ENCODE results near the gene RP2.

RP2 gene

DNA sequence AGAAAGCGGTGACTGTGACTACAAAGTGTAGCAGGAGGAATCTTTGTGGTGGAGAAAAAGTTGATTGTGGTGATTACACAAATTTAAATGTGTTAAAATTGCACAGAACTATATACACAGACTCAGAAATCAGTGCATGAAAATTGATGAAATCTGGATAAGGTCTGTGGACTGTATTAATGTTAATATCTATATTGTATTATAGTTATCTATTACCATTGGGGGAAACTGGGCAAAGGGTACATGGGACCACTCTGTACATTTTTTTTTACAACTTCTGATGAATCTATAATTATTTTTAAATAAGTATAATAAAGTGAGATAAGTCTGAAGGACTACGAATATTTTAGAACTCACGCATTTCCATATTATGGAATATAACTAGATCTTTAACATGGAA, 73.6 kb downstream of the RP2 start:
- no peak for DNase-seq (ENCODE audit: extremely low spot score)
- no peak for TF ChIP-seq CTCF (IDR thresholded peaks at IDR 0.05; ENCODE audit: control extremely low read depth, extremely low read depth, low read depth, missing control alignments)
- CTCF ChIA-PET = interaction anchor here (3.2 kb wide), 1 partner anchor 19 kb away, joined by 10 read pairs; no protein-coding TSS in a partner anchor
- POLR2A ChIA-PET = no interaction called here

- ChIA-PET POLR2A (no interaction called here), CTCF (interaction anchor here (0.6 to 3.8 kb wide), 8 partner anchors 8 to 135 kb away, joined by 3 to 14 read pairs (median 6); no protein-coding TSS in a partner anchor)
- peak; percentile 41 for DNase-seq (ENCODE audit: extremely low spot score)
- peak; percentile 6 for TF ChIP-seq CTCF (IDR thresholded peaks at IDR 0.05; ENCODE audit: control extremely low read depth, extremely low read depth, low read depth, missing control alignments)
Observed at GRCh38 chrX:46912098-46912602, 75.3 kb downstream of the RP2 start, which contains the start of gene JADE3. Gene JADE3, plus strand, starts transcription at chrX:46912421. Its CDS starts 72,474 bp downstream, at chrX:46984895.

- ChIA-PET CTCF (interaction anchor here (0.6 to 3.8 kb wide), 9 partner anchors 9 to 134 kb away, joined by 3 to 14 read pairs (median 5); no protein-coding TSS in a partner anchor), POLR2A (no interaction called here)
- peak; percentile 45 for TF ChIP-seq CTCF (IDR thresholded peaks at IDR 0.05; ENCODE audit: control extremely low read depth, extremely low read depth, low read depth, missing control alignments)
- peak; percentile 54 for DNase-seq (ENCODE audit: extremely low spot score)
Observed at GRCh38 chrX:46912603-46913491, 76.0 kb downstream of the RP2 start.

- TF ChIP-seq CTCF (IDR thresholded peaks at IDR 0.05; ENCODE audit: control extremely low read depth, extremely low read depth, low read depth, missing control alignments) = no peak
- DNase-seq (ENCODE audit: extremely low spot score) = no peak
- POLR2A ChIA-PET = no interaction called here
- CTCF ChIA-PET = interaction anchor here (0.6 to 3.8 kb wide), 7 partner anchors 10 to 117 kb away, joined by 3 to 14 read pairs (median 7); no protein-coding TSS in a partner anchor
Observed at GRCh38 chrX:46913667-46914066, 76.8 kb downstream of the RP2 start.

DNA sequence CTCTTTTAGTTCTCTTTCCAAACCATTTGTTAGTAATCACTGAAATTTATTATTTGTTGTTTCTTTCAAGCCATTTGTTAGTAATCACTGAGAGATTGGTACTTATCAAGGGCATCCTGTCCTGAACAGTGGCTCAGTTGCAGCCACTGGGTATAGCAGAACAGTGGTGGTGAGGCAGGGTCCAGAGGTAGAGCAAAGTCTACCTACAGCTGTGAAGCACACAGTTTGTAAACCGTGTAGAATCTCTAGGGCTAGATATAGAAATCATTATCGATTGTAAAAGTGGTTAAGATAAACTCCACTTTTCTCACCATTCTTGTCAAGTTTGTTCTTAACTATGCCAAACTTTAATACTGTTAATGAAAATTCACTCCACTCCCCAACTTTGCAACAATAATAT, 79.4 kb downstream of the RP2 start:
- no peak for TF ChIP-seq CTCF (IDR thresholded peaks at IDR 0.05; ENCODE audit: control extremely low read depth, extremely low read depth, low read depth, missing control alignments)
- DNase-seq (ENCODE audit: extremely low spot score) = no peak
- ChIA-PET CTCF (interaction anchor here (0.7 to 1.3 kb wide), 2 partner anchors 61 to 104 kb away, joined by 3 read pairs; no protein-coding TSS in a partner anchor), POLR2A (no interaction called here)

GRCh38 chrX:46917622-46918021, 80.8 kb downstream of the RP2 start:
- no peak for DNase-seq (ENCODE audit: extremely low spot score)
- ChIA-PET CTCF (no interaction called here), POLR2A (no interaction called here)
- no peak for TF ChIP-seq CTCF (IDR thresholded peaks at IDR 0.05; ENCODE audit: control extremely low read depth, extremely low read depth, low read depth, missing control alignments)

Measured in GM10248 (cell line).